ENCODE data around the gene RNF144A.

The RNF144A gene

GRCh38 chr2:7027411-7027810 is 110.2 kb downstream of the RNF144A start:
- DNase-seq: no peak
- Histone ChIP-seq H3K27ac (no peak overlapping the region), H3K4me3 (ENCODE audit: low read depth, low read length) (no peak overlapping the region), H3K27me3 (replicated peaks) (no peaks in the 10 kb centered on the region), H3K36me3 (replicated peaks) (no peaks in the 10 kb centered on the region)
- in situ Hi-C loops (cut with HindIII; ENCODE audit: low pct_ligation_motif_present, low sequenced_read_pairs): no loop called here
- TF ChIP-seq, protein P1, sequence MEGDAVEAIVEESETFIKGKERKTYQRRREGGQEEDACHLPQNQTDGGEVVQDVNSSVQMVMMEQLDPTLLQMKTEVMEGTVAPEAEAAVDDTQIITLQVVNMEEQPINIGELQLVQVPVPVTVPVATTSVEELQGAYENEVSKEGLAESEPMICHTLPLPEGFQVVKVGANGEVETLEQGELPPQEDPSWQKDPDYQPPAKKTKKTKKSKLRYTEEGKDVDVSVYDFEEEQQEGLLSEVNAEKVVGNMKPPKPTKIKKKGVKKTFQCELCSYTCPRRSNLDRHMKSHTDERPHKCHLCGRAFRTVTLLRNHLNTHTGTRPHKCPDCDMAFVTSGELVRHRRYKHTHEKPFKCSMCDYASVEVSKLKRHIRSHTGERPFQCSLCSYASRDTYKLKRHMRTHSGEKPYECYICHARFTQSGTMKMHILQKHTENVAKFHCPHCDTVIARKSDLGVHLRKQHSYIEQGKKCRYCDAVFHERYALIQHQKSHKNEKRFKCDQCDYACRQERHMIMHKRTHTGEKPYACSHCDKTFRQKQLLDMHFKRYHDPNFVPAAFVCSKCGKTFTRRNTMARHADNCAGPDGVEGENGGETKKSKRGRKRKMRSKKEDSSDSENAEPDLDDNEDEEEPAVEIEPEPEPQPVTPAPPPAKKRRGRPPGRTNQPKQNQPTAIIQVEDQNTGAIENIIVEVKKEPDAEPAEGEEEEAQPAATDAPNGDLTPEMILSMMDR (IDR thresholded peaks at IDR 0.05; ENCODE audit: low read depth, low read length, missing control alignments): no peak

DNA sequence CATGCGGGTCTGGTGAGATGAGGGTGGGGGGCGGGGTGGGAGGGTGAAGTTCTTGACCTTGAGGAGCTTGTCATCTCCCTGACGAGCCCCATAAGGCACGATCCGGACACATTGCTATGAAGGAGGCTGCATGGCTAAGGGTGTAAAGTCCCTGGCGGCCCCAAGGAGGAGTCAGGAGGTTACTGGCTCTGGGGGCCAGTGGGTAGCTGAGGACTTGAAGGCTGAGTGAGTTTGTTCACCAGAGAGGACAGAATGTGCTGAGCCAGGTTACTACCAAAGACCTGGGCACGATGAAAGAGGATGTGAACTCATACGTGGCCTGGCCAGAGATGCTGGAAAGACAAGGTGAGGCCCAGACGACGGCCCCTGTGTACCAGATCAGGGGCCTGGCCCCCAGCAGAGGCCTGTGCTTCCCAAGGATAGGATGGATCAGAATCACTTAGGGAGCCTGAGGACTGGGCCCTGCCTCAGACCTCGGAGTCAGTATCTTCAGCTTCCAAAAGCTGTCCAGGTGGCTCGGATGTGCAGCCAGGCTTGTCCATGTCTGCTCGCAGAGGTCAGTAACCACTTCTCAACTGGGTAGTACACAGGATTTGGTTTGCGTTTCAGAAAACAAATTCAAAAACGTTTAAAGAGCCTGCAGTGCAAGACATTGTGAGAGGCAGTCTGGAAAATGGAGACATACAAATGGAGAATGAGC is 110.9 kb downstream of the RNF144A start:
- in situ Hi-C loops (cut with HindIII; ENCODE audit: low pct_ligation_motif_present, low sequenced_read_pairs): no loop called here
- H3K27me3 ChIP-seq (replicated peaks): no peaks in the 10 kb centered on the region
- TF ChIP-seq, protein P1 (IDR thresholded peaks at IDR 0.05; ENCODE audit: low read depth, low read length, missing control alignments): no peak
- H3K4me3 ChIP-seq (ENCODE audit: low read depth, low read length): no peak overlapping the region
- H3K36me3 ChIP-seq (replicated peaks): no peaks in the 10 kb centered on the region
- no peak for DNase-seq
- H3K27ac ChIP-seq: no peak overlapping the region

DNA sequence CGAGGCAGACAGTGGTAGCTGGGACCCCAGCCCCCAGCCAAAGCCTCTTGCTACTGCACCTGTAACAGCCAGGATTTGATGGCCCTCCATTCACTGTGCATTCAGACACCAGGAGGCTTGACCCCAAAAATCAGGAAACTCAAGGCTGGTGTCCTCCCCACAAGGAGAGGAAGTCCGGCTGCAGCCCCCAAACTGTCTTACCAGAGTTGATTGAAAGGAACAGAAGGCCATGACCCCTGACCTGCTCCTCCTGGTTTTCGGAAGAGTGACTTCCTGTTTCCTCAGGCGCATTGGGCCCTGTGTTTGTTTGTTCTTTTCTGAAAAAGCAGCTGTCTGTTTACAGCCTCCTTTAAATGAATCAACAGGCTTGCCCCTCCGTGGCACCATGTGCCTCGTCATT is 111.6 kb downstream of the RNF144A start:
- Histone ChIP-seq H3K36me3 (replicated peaks) (no peaks in the 10 kb centered on the region), H3K27me3 (replicated peaks) (no peaks in the 10 kb centered on the region), H3K4me3 (ENCODE audit: low read depth, low read length) (no peak overlapping the region), H3K27ac (no peak overlapping the region)
- DNase-seq: no peak
- in situ Hi-C loops (cut with HindIII; ENCODE audit: low pct_ligation_motif_present, low sequenced_read_pairs): no loop called here
- TF ChIP-seq, protein P1 (IDR thresholded peaks at IDR 0.05; ENCODE audit: low read depth, low read length, missing control alignments): no peak

DNA sequence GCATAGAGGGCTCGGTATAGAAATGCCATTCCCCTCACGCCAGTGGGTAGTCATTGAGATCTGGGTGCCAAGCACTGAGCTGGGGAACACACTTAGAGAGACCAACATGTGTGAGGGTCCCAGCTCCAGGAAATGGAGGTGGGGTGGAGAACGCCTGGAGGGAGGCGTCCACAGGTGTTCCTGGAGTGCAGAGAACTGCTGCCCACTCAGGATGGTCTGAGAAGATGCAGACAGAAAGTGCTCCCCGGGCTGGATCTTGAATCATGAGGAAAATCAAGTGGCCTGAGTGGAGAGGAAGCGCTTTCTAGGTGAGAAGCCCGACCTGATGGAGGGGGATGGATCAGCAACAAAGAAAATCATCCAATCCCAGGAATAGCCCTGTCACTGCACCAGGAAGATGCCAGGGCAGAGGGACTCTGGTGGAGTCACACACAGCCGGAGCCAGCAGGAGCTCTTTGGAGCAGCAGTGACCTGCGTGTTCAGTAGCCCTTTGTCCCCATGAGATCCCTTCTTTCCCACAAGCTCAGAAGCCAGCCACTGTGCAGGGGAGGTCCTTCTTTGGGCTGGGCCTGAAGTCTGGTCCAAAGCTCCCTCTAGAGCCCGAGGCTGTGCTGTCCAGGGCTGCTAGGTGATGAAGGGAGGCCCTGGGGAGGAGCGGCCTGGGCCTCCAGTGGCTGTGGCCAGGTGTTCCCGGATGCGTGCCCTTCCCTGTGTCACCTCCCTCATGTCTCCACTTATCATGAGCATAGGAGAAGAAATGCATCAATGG is 112.3 kb downstream of the RNF144A start:
- no peaks in the 10 kb centered on the region for H3K27me3 ChIP-seq (replicated peaks)
- no peak for DNase-seq
- no peaks in the 10 kb centered on the region for H3K36me3 ChIP-seq (replicated peaks)
- H3K27ac ChIP-seq: no peak overlapping the region
- in situ Hi-C loops (cut with HindIII; ENCODE audit: low pct_ligation_motif_present, low sequenced_read_pairs): no loop called here
- TF ChIP-seq, protein P1 (IDR thresholded peaks at IDR 0.05; ENCODE audit: low read depth, low read length, missing control alignments): peak; percentile 29
- H3K4me3 ChIP-seq (ENCODE audit: low read depth, low read length): no peak overlapping the region

GRCh38 chr2:7030810-7031209 is 113.6 kb downstream of the RNF144A start:
- Histone ChIP-seq H3K4me3 (ENCODE audit: low read depth, low read length) (no peak overlapping the region), H3K36me3 (replicated peaks) (no peaks in the 10 kb centered on the region), H3K27me3 (replicated peaks) (no peaks in the 10 kb centered on the region), H3K27ac (no peak overlapping the region)
- TF ChIP-seq, protein P1 (IDR thresholded peaks at IDR 0.05; ENCODE audit: low read depth, low read length, missing control alignments): no peak
- in situ Hi-C loops (cut with HindIII; ENCODE audit: low pct_ligation_motif_present, low sequenced_read_pairs): no loop called here
- DNase-seq: no peak
